GM10248 (cell line): ENCODE results near the gene MMRN1.

ENCODE experiments used
- CTCF ChIA-PET: fragments of 300-600 bp; sonication (Branson Sonifier 250); formaldehyde crosslinking; extraction: SDS; loops from one replicate; lab custom pipeline; 2021; ENCODE audit warnings: antibody characterized with exemption; lab: Yijun Ruan, JAX
- POLR2A ChIA-PET: fragments of 350-650 bp; sonication (Branson Sonifier 250); formaldehyde crosslinking; extraction: SDS; loops from one replicate; lab custom pipeline; 2020; ENCODE audit warnings: antibody characterized with exemption; lab: Yijun Ruan, JAX
- DNase-seq: peaks from one replicate; pipeline ENCODE4 v3.0.0; 2012; ENCODE audit errors: extremely low spot score
- TF ChIP-seq, protein P1 (sequence below): IDR thresholded peaks from 2 replicates; pipeline ENCODE4 v1.5.1; 2012; ENCODE audit warnings: mild to moderate bottlenecking, low read depth; ENCODE audit errors: extremely low read depth, missing control alignments, control extremely low read depth

The MMRN1 gene

DNA sequence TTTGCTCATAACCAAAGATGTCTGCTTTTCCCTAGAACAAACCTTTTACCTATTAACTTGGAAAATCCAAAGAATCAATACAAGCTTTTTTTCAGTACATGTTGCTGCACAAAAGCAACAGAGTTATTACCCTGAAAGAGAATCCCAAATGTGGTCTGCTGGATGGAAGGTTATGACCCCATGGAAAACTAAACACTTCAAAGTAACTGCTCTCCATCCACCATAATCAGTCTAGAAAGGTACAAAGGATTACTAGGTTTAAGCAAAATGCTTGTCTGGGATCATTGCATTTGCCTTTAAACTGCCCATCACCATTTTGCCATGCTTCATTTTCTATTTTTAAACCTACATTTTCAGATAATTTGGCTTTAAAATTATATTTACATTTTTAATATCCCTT, 11.7 kb downstream of the MMRN1 start:
- TF ChIP-seq, protein P1, sequence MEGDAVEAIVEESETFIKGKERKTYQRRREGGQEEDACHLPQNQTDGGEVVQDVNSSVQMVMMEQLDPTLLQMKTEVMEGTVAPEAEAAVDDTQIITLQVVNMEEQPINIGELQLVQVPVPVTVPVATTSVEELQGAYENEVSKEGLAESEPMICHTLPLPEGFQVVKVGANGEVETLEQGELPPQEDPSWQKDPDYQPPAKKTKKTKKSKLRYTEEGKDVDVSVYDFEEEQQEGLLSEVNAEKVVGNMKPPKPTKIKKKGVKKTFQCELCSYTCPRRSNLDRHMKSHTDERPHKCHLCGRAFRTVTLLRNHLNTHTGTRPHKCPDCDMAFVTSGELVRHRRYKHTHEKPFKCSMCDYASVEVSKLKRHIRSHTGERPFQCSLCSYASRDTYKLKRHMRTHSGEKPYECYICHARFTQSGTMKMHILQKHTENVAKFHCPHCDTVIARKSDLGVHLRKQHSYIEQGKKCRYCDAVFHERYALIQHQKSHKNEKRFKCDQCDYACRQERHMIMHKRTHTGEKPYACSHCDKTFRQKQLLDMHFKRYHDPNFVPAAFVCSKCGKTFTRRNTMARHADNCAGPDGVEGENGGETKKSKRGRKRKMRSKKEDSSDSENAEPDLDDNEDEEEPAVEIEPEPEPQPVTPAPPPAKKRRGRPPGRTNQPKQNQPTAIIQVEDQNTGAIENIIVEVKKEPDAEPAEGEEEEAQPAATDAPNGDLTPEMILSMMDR: no peak
- CTCF ChIA-PET: no interaction called here
- no peak for DNase-seq
- POLR2A ChIA-PET: no interaction called here

DNA sequence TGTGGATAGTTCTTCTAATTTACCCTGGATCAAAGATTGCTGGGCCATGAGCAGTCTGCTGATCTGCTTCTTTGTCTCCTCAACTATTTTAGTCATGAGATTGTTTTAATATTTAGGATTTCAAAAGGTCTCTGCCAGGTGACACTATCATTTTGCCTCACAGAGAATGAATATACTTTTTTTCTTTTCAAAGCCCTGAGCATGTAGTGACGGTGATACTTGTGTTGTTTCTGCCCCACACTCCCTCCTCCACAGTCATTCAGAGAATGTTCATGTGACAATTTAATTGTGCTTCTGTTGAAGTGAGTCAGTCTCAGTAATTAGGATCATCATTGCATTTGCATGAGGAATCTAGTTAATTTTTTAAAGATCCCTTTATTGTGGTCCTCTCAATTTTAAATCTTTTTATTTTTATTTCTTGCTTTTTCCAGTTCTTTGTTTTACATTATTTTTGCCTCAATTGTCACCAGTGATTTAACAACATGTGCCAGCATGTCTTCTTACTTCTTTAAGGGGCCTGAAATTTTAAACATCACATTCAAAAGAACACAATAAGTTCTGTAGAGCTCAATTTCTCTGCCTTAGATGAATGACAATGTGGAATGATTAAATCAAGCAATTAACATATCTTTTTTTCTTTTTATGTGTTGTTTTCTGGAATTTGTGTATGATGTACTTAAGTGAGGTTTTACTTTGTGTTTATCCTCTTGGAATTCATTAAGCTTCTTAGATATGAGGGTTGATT, 12.3 kb downstream of the MMRN1 start:
- TF ChIP-seq, protein P1: no peak
- CTCF ChIA-PET: no interaction called here
- no peak for DNase-seq
- POLR2A ChIA-PET: no interaction called here

DNA sequence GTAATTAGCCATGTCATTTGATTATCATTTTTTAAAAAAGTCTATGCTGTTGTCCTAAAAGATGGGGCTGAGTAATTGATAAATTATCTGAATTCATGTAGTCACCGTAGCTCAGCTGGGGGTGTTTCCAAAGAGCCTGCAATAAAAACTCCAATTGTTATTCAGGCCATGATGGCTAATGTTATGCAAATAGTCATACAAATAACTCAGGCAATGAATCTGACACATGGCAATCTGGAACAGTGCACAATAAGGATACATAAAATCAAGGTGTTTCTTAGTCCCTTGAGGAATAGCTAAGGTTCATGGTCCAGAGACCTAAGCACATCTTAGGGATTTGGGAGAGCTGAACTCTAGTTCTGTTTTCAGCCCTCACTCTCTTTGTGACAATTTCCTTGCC, 15.2 kb downstream of the MMRN1 start:
- ChIA-PET CTCF (interaction anchor here (1.0 to 1.8 kb wide), 6 partner anchors 11 to 323 kb away, joined by 3 to 8 read pairs (median 4); no protein-coding TSS in a partner anchor), POLR2A (no interaction called here)
- TF ChIP-seq, protein P1: no peak
- no peak for DNase-seq

DNA sequence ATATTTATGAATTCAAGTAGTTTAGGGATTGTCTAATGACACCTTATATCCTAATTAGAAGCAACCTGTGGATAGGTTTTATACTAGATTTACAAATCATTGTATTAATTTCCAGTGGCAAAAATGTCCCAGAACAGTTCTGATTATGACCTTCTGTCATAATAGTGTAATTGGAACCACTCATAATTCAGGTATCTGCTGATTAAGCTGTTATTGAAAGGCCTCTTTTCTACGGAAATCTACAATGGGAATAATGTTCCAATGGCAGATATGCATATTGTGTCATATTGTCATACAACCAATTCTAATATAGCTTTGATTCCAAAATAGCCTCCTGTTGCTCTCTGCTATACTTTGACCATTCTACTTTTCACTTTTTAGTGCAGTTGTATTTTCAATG, 19.0 kb downstream of the MMRN1 start:
- POLR2A ChIA-PET: no interaction called here
- TF ChIP-seq, protein P1: no peak
- DNase-seq: no peak
- CTCF ChIA-PET: interaction anchor here (1.6 kb wide), 1 partner anchor 11 kb away, joined by 4 read pairs; no protein-coding TSS in a partner anchor

DNA sequence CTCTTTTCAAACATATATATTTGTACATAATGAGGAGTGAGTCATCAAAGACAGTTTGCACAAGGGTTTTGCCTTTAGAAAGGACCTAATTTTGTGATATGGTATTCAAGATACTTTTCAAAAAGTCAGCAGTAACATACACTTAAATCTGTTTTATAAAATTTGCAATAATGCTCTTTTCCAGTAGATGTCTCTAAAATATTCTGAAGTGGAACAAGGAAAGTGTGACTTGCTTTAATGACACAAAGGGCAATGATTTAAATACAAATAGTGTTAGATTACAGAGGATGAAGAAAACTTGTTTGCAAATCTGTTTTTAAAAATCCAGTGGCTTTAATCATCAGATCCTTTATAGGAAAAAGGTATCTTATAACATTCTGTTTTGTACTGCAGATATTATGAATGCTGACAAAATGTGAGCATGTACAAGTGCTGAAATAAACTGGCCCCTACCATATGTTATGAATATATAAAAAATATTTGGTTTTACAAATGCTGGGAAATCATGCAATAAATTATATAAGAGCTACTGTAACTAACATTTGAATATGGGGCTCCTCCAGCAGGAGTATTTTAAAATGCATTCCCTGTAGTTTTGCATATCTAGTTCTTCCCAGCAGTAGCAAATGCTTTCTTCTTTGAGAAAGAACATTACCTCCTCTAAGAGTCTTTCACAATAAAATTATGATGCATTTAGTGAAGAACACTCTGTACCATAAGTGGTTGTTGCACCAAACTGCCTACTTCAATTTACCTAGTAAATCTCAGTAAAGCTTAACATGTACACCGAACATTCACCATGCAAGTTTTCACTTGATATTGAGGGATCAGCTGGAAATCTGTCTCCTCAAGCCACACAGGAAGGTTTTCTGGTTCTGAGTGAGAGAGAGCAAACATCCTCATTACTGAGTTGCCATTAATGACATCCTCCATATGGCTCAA, 20.2 kb downstream of the MMRN1 start:
- DNase-seq: no peak
- CTCF ChIA-PET: interaction anchor here (1.3 to 1.6 kb wide), 2 partner anchors 12 to 18 kb away, joined by 3 to 4 read pairs; no protein-coding TSS in a partner anchor
- POLR2A ChIA-PET: no interaction called here
- TF ChIP-seq, protein P1: no peak

DNA sequence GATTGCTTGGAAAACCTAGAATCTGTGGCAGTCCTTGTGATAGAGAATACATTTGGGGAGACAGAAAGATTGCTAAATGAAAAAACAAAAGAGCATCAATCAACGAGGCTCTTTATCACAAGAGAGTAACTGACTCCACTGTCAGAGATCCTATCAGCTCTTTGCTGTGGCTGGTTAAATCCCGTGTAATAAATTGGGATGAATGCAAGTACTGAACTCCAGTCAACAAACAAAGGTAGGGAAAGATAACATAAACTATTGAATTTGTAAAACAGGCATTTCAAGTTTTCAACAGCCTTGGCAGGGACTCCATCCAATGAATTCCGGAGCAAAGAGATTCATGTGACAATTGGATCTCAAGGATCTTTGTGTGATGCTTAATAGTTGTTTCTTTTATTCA, 21.3 kb downstream of the MMRN1 start:
- POLR2A ChIA-PET: no interaction called here
- DNase-seq: no peak
- CTCF ChIA-PET: interaction anchor here (1.3 kb wide), 1 partner anchor 17 kb away, joined by 3 read pairs; no protein-coding TSS in a partner anchor
- TF ChIP-seq, protein P1: no peak
